ENCODE results near the gene ARHGEF28. TPM values are rescaled to one million over a fixed set of nuclear protein-coding genes. Genes with fewer than 3 reads are reported as not detected.

The ARHGEF28 gene
- total and polyA plus RNA-seq, 2 of the 13 experiments (the other 11 are each of a cell fraction or from before 2014, with no cell fraction given): 17.4 to 34.1 TPM

DNA sequence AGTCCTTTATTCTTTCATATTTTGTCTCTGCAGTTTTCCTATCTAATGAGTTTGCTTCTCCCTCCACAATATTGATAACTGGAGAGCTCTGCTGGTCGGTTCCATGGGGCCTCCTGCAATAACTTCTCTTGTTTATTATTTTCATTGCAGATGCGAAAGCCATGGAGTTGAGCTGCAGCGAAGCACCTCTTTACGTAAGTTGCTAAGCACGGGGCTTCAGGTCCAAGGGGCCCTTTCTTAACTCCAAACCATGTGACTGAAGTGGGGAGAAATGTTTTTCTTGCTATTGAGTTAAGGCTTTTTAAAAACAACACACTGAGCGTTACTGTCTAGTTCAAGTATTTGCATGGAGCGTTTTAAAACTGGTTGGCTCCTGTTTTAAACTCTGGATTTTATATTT is 58.7 kb downstream of the ARHGEF28 start (continued):
- TF ChIP-seq MAFK (conservative IDR thresholded peaks at IDR 0.05 in 1 of 2, IDR thresholded peaks at IDR 0.05 in 1 of 2; ENCODE audit: low read length in 2 of 2) (no peak), HOXA3 (CRISPR knock-in tag; IDR thresholded peaks at IDR 0.05) (no peak)
- TF ChIP-seq, protein P1, sequence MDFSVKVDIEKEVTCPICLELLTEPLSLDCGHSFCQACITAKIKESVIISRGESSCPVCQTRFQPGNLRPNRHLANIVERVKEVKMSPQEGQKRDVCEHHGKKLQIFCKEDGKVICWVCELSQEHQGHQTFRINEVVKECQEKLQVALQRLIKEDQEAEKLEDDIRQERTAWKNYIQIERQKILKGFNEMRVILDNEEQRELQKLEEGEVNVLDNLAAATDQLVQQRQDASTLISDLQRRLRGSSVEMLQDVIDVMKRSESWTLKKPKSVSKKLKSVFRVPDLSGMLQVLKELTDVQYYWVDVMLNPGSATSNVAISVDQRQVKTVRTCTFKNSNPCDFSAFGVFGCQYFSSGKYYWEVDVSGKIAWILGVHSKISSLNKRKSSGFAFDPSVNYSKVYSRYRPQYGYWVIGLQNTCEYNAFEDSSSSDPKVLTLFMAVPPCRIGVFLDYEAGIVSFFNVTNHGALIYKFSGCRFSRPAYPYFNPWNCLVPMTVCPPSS (IDR thresholded peaks at IDR 0.05): no peak

DNA sequence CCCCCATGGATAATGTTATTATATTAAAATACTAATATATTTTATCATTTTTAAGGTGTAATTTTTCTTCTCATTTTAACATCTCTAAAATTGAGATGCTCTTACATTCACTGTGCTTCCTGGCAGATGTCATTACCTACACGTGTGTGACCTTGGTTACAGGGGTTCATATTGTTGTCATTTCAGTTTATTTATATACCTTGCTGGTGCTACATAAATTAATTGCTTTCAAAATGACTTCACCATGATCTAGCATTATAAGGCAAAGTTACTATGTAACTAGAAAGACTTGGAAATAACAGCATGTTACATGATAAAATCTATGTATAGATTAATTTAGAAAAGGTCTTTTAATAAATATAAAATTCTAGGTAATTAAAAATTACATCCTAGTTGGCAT is 60.9 kb downstream of the ARHGEF28 start:
- peaks cover 3 to 13% of the 10 kb centered on the region in 2 experiments; a peak in 3 of 5 replicates for H3K36me3 ChIP-seq (replicated peaks in 1 of 2; ENCODE audit: control insufficient read depth in 1 of 2, insufficient read depth in 2 of 2, low read length in 2 of 2)
- no peaks in the 10 kb centered on the region for H3K27me3 ChIP-seq (ENCODE audit: control insufficient read depth in 1 of 2, insufficient read depth in 2 of 2, low read length in 2 of 2)
- TF ChIP-seq ZNF562 (CRISPR knock-in tag; IDR thresholded peaks at IDR 0.05; ENCODE audit: borderline replicate concordance) (no peak), SATB2 (CRISPR knock-in tag; IDR thresholded peaks at IDR 0.05) (no peak), NCOR1 (IDR thresholded peaks at IDR 0.05; ENCODE audit: borderline replicate concordance, low read length) (no peak), KDM5B (CRISPR knock-in tag; IDR thresholded peaks at IDR 0.05; ENCODE audit: borderline replicate concordance) (no peak), ESRRA (CRISPR knock-in tag; IDR thresholded peaks at IDR 0.05; ENCODE audit: low read depth) (no peak), REPIN1 (CRISPR knock-in tag; IDR thresholded peaks at IDR 0.05; ENCODE audit: borderline replicate concordance, low read depth) (no peak), ZNF629 (CRISPR knock-in tag; conservative IDR thresholded peaks at IDR 0.05) (no peak), AGO2 (optimal IDR thresholded peaks at IDR 0.05; ENCODE audit: low read depth, low read length) (no peak), ZNF772 (CRISPR knock-in tag; IDR thresholded peaks at IDR 0.05) (no peak), GATAD1 (CRISPR knock-in tag; IDR thresholded peaks at IDR 0.05) (no peak), TCF7L2 (IDR thresholded peaks at IDR 0.05; ENCODE audit: low read depth, low read length) (no peak), ZBTB3 (CRISPR knock-in tag; IDR thresholded peaks at IDR 0.05; ENCODE audit: borderline replicate concordance, low read depth) (no peak)
- TF ChIP-seq, protein P2, sequence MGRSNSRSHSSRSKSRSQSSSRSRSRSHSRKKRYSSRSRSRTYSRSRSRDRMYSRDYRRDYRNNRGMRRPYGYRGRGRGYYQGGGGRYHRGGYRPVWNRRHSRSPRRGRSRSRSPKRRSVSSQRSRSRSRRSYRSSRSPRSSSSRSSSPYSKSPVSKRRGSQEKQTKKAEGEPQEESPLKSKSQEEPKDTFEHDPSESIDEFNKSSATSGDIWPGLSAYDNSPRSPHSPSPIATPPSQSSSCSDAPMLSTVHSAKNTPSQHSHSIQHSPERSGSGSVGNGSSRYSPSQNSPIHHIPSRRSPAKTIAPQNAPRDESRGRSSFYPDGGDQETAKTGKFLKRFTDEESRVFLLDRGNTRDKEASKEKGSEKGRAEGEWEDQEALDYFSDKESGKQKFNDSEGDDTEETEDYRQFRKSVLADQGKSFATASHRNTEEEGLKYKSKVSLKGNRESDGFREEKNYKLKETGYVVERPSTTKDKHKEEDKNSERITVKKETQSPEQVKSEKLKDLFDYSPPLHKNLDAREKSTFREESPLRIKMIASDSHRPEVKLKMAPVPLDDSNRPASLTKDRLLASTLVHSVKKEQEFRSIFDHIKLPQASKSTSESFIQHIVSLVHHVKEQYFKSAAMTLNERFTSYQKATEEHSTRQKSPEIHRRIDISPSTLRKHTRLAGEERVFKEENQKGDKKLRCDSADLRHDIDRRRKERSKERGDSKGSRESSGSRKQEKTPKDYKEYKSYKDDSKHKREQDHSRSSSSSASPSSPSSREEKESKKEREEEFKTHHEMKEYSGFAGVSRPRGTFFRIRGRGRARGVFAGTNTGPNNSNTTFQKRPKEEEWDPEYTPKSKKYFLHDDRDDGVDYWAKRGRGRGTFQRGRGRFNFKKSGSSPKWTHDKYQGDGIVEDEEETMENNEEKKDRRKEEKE (IDR thresholded peaks at IDR 0.05): no peak
- TF ChIP-seq, protein P3, sequence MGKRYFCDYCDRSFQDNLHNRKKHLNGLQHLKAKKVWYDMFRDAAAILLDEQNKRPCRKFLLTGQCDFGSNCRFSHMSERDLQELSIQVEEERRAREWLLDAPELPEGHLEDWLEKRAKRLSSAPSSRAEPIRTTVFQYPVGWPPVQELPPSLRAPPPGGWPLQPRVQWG (CRISPR knock-in tag; IDR thresholded peaks at IDR 0.05; ENCODE audit: borderline replicate concordance, low read depth): no peak
- TF ChIP-seq, protein P4, sequence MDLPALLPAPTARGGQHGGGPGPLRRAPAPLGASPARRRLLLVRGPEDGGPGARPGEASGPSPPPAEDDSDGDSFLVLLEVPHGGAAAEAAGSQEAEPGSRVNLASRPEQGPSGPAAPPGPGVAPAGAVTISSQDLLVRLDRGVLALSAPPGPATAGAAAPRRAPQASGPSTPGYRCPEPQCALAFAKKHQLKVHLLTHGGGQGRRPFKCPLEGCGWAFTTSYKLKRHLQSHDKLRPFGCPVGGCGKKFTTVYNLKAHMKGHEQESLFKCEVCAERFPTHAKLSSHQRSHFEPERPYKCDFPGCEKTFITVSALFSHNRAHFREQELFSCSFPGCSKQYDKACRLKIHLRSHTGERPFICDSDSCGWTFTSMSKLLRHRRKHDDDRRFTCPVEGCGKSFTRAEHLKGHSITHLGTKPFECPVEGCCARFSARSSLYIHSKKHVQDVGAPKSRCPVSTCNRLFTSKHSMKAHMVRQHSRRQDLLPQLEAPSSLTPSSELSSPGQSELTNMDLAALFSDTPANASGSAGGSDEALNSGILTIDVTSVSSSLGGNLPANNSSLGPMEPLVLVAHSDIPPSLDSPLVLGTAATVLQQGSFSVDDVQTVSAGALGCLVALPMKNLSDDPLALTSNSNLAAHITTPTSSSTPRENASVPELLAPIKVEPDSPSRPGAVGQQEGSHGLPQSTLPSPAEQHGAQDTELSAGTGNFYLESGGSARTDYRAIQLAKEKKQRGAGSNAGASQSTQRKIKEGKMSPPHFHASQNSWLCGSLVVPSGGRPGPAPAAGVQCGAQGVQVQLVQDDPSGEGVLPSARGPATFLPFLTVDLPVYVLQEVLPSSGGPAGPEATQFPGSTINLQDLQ (CRISPR knock-in tag; IDR thresholded peaks at IDR 0.05): no peak
- H4K20me1 ChIP-seq (ENCODE audit: insufficient read depth, low read length): no peaks in the 10 kb centered on the region
- intact Hi-C loops (cut with micrococcal nuclease; ENCODE audit: unreplicated experiment) (no loop called here), in situ Hi-C loops (cut with HindIII; ENCODE audit: extremely low pct_ligation_motif_present, low pct_unique_long_range_greater_than_20kb) (no loop called here)
- no peak overlapping the region for H3K4me3 ChIP-seq (replicated peaks in 1 of 3; ENCODE audit: insufficient read depth in 1 of 3, low read depth in 2 of 3, low read length in 3 of 3)
- H3K79me2 ChIP-seq (ENCODE audit: insufficient read depth, low read length): peaks cover 7% of the 10 kb centered on the region
- H2AFZ ChIP-seq (ENCODE audit: low read length): no peak overlapping the region
- CTCF ChIA-PET (ENCODE audit: low intra/inter-chr PET ratio, low total read pairs): no interaction called here
- no TSS peak for BruUV-seq (replicated peaks)
- DNase-seq (ENCODE audit: low spot score) (no peak), FAIRE-seq (no peak), ATAC-seq (no peak)
- H3K9me3 ChIP-seq (ENCODE audit: low read length): no peaks in the 10 kb centered on the region
- POLR2A ChIA-PET: no interaction called here
- WGBS (ENCODE audit: low lambda C conversion rate): 81% methylated on average over 1 of the region's 1 CpG
- no peaks in the 10 kb centered on the region for H3K4me1 ChIP-seq (ENCODE audit: insufficient read depth, low read length)
- no peak overlapping the region for H3K4me2 ChIP-seq (ENCODE audit: low read depth, low read length)
- no peak overlapping the region for H3K9ac ChIP-seq (ENCODE audit: insufficient read depth, low read depth, low read length)
- no peak overlapping the region for H3K27ac ChIP-seq (ENCODE audit: extremely low read length, insufficient read depth, low read length)
